ENCODE measurements around the gene LRRTM4.

DNA sequence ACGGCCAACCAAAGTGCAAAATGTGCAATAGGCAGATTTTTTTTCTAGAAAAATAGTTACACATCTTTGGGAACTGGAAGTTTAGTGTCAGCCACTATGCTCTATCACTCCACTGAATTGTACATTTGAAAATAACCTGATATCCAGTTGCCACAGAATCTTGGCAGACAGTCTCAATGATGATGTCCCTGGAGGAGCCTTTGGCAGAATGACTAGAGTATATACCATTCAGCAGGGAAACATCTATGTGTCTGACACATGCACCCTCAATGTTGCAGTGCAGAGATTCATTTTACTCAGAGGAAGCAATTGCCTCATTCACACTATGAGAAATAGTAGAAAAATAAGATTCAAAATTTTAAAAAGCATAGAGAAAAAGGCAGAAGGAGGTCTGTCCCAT lies 475.8 kb downstream of the LRRTM4 start:
- TF ChIP-seq, protein P1, sequence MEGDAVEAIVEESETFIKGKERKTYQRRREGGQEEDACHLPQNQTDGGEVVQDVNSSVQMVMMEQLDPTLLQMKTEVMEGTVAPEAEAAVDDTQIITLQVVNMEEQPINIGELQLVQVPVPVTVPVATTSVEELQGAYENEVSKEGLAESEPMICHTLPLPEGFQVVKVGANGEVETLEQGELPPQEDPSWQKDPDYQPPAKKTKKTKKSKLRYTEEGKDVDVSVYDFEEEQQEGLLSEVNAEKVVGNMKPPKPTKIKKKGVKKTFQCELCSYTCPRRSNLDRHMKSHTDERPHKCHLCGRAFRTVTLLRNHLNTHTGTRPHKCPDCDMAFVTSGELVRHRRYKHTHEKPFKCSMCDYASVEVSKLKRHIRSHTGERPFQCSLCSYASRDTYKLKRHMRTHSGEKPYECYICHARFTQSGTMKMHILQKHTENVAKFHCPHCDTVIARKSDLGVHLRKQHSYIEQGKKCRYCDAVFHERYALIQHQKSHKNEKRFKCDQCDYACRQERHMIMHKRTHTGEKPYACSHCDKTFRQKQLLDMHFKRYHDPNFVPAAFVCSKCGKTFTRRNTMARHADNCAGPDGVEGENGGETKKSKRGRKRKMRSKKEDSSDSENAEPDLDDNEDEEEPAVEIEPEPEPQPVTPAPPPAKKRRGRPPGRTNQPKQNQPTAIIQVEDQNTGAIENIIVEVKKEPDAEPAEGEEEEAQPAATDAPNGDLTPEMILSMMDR (IDR thresholded peaks at IDR 0.05; ENCODE audit: low read length) = no peak
- no peak for TF ChIP-seq EZH2 (IDR thresholded peaks at IDR 0.05; ENCODE audit: borderline replicate concordance, low read length)

All from OCI-LY1 (cell line).